ENCODE data around the gene CDH2. TPM values are rescaled to one million over a fixed set of nuclear protein-coding genes. Genes with fewer than 3 reads are reported as not detected.

Gene CDH2
- total RNA-seq, 1 donor from 2014 or later = 6.5 TPM

GRCh38 chr18:28127763-28128658 lies 48.9 kb downstream of the CDH2 start:
- DNase-seq = no peak

GRCh38 chr18:28127228-28127627 lies 49.7 kb downstream of the CDH2 start:
- no peak for DNase-seq

GRCh38 chr18:28126768-28127167 lies 50.2 kb downstream of the CDH2 start:
- DNase-seq = no peak

- no peak for DNase-seq
Observed at GRCh38 chr18:28125051-28125450, 51.9 kb downstream of the CDH2 start.

GRCh38 chr18:28124131-28125029 lies 52.5 kb downstream of the CDH2 start:
- no peak for DNase-seq

GRCh38 chr18:28123401-28124030 lies 53.4 kb downstream of the CDH2 start:
- no peak for DNase-seq

- no peak for DNase-seq
Observed at GRCh38 chr18:28120828-28121515, 56.0 kb downstream of the CDH2 start.

- no peak for DNase-seq
Observed at GRCh38 chr18:28116461-28116860, 60.5 kb downstream of the CDH2 start.

- no peak for DNase-seq
Observed at GRCh38 chr18:28115149-28115550, 61.8 kb downstream of the CDH2 start.

GRCh38 chr18:28114472-28114871 lies 62.5 kb downstream of the CDH2 start:
- DNase-seq = no peak

- DNase-seq = no peak
Observed at GRCh38 chr18:28113271-28114029, 63.5 kb downstream of the CDH2 start.

GRCh38 chr18:28112056-28112470 lies 64.9 kb downstream of the CDH2 start:
- DNase-seq = no peak

- DNase-seq = no peak
Observed at GRCh38 chr18:28110924-28111323, 66.0 kb downstream of the CDH2 start.

- DNase-seq = peak; percentile 59
Observed at GRCh38 chr18:28109781-28110560, 67.0 kb downstream of the CDH2 start.

- peak; percentile 29 for DNase-seq
Observed at GRCh38 chr18:28108814-28109213, 68.1 kb downstream of the CDH2 start.

GRCh38 chr18:28108254-28108653 lies 68.7 kb downstream of the CDH2 start:
- DNase-seq = no peak

GRCh38 chr18:28099237-28099636 lies 77.7 kb downstream of the CDH2 start:
- no peak for DNase-seq

- no peak for DNase-seq
Observed at GRCh38 chr18:28095631-28096030, 81.3 kb downstream of the CDH2 start.

- no peak for DNase-seq
Observed at GRCh38 chr18:28095041-28095440, 81.9 kb downstream of the CDH2 start.

GRCh38 chr18:28091197-28091596 lies 85.7 kb downstream of the CDH2 start:
- no peak for DNase-seq
